Uterus (tissue), 2 donors: ENCODE measurements around the gene PTPRE.

Source experiments
- CTCF ChIP-seq, 4 experiments: fragments of 200-600 bp in 2 of 4; fragments of 450-650 bp in 2 of 4; sonication (generic) in 2 of 4; IDR thresholded peaks; one replicate each; pipeline ENCODE4 v1.5.1; 2016 to 2019; ENCODE audit warnings: antibody characterized with exemption in 4 of 4, mild to moderate bottlenecking in 2 of 4, moderate library complexity in 1 of 4
- POLR2A ChIP-seq, 2 donors: fragments of 450-650 bp; IDR thresholded peaks; one replicate each; pipeline ENCODE4 v1.6.1; 2016; ENCODE audit warnings: antibody characterized with exemption in 2 of 2, mild to moderate bottlenecking in 1 of 2, moderate library complexity in 1 of 2

GRCh38 chr10:127877116-127877515, 29.8 kb upstream of the PTPRE start:
- no peak for TF ChIP-seq POLR2A (IDR thresholded peaks at IDR 0.05)
- TF ChIP-seq CTCF (IDR thresholded peaks at IDR 0.05), result no peak
